Fibroblast of skin of back (primary cell): ENCODE data around the gene RNF133.
"Not testable (repeated sequence)": the region's sequence is repeated elsewhere in the genome, so short reads cannot be mapped to it uniquely, and the experiment has no call there.

Experiments used
- DNase-seq: peaks from one replicate; pipeline ENCODE4 v3.0.0-alpha.2; 2013

The RNF133 gene

DNA sequence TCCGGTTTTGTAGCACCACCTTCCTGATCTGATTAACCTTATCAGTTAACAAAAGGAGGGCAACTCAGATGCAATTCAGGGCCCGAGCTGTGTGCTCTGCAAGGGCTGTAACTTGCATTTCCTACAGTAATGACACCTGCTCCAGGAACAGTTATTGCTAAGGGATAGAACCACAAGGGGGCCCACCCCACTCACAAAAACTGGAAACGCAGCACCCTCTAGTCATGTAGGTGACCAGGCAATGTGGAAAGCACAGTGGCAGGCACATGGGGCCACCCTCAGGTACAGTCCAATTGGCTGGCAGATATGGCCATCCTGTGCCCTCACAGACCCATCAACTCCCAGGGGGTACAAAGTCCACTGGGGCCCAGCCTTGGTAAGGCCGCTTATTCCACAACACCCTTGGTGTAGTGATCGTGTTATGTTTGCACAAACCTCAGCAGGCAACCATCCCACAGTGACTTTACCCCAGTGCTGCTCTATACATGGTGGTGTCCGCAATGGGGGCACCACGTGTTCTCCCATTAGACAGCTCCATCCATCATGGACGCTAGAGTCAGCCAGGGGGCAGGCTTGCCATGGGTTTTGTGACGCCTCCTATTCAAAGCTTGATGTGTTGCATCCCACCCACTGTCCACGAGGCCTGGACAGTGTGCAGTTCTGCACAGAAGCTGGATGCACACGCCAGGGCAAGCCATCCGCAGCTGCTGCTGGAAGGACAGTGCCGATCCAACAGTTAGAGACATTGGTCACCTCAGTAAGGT lies 9.4 kb downstream of the RNF133 start:
- no peak for DNase-seq

DNA sequence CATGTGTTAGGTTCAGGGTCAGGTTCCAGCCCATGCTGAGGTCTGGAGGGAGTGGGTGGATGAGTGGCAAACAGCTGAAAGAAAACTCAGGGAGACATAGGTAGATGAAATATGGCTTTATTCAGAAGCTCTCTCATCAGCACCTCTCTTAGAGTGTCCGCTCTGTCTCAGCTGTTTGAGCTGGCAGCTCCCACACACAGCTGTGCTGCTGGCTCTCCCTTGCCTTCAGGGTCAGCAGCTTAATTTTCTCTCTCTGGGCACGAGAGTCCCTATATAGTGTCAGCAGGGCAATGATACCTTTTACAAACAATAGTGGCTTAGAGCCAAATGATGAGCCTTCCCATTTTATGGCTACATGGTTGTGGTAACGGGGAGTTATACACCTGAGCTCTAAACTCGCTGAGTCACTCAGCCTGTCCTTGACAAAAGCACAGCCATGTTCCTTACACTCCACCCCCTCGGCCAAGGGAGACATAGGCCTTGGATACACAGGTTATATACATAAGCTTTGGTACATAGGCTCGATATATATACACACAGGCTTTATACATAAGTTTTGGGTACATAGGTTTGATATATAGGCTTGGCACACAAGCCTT lies 10.4 kb downstream of the RNF133 start:
- no peak for DNase-seq

DNA sequence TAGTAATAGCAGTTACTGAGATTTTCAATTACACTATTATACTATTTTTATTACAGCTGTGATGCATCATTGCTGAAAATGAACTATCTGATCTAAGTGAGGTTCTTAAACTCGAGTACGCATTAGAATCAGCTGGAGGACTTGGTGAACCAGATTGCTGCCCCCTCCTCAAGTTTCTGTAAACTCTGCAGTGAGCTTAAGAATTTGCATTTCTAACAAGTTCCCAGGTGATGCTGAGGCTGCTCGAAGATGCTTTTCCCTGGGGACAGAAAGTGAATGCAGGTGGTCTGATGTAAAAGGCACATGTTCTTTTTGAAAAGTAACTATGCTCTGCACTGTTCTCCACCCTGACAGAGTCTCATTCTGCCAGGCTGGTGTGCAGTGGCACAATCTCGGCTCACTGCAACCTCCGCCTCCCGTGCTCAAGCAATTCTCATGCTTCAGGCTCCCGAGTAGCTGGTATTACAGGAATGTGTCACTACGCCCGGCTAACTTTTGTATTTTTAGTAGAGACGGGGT lies 12.5 kb downstream of the RNF133 start:
- no peak for DNase-seq

DNA sequence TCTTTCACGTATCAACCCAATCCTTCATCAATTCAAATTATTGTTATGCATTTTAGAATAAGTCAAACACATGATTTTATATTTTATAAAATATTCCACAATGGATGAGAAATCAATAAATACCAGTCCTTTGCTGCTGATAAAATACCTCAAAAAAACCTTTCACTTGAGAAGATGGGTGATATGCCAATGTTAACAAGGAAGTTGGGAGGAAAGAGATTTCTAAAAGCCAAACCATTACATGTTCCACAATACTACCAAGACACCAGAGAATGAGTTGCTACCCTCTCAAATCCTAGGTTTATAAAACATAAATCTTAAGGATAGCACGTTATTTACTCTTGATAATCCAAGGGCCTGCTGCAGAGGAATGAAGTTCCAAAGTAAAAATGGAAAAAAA lies 14.4 kb downstream of the RNF133 start:
- DNase-seq, result no peak

DNA sequence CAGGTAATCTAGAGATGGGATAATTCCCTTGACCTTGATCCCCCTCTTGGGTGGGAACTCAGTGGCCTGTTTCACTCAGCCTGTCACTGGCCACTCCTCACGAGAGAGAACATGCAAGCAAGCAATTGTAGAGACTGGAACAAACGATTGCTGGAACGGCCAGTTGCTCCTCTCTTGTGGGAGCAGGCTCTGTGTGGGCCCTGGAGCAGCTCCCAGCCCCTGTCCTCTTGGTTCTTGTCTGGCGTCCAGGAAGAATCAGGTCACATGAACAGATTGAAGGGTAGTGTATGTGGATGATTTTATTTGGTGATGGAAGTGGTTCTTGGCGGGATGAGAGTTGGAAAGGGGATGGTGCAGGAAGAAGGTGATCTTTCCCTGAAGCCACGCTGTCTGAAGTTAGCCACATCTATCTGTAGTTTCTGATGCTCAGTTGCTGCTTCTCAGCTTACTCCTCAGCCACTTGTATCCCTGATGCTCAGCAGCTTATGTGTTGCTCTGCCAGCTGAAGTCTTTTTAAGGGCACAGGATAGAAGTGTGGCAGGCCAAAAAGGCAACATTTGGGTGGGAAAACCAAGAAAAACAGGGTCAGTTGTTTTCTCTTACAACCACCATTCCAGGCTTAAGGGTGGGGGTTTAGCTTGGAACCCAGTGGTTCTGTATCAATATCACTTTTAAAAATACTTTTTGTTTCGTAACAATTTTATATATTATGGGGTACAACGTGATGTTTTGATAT lies 15.9 kb downstream of the RNF133 start:
- no peak for DNase-seq

DNA sequence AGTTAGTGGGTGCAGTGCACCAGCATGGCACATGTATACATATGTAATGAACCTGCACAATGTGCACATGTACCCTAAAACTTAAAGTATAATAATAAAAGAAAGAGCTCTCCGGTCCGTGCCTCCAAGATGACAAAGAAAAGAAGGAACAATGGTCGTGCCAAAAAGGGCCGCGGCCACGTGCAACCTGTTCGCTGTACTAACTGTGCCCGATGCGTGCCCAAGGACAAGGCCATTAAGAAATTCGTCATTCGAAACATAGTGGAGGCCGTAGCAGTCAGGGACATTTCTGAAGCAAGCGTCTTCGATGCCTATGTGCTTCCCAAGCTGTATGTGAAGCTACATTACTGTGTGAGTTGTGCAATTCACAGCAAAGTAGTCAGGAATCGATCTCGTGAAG lies 17.7 kb downstream of the RNF133 start:
- DNase-seq, result not testable (repeated sequence)

DNA sequence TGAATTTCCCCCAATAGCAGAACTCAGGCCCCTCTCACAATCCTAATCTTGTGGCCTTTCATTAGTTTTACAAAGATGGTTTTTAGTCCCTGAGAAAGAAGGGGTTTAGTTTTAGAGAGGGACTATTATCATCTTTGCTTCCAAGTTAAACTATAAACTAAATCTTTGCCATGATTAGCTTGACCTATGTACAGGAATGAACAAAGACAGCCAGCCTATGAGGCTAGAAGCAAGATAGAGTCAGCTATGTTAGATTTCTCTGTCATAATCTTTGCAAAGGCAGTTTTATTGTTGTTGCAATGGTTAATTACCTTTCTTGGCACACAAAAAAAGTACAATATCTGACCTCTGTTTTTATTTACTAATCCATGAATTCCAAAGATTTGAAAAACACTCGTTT lies 19.1 kb downstream of the RNF133 start:
- no peak for DNase-seq

DNA sequence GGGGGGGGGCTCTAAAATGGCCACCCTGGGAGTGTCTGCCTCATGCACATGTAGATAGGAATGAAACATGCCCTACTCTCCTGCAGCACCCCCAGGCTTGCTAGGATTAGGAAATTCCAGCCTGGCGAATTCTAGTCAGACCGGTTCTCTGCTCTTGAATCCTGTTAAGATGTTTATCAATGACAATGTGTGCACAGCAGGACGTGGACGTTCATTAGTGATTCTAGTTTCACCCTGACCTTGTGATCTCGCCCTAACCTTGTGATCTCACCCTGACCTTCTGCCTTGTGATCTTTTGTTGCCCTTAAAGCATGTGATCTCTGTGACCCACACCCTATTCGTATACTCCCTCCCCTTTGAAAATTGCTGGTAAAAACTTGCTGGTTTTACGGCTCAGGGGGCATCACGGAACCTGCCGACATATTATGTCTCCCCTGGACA lies 19.6 kb downstream of the RNF133 start:
- not testable (repeated sequence) for DNase-seq

DNA sequence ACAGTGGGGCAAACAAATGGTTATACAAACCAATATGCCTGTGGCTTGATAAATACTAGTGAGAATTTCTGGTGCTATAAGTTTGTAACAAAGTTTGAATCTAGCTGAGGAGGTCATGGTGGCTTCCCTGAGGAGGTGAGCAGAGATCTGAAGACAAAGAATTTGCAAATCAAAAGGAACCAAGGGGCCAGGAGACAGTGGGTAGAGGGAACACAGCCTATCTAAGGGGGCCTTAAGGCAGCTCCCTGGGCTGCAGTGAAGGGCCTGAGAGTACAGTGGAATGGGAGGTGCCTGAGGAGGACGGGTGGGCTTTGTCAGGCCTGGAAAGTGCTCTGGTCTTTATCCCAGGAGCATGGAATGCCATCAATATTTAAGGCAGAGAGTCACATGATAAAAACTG lies 21.8 kb downstream of the RNF133 start:
- DNase-seq, result no peak

DNA sequence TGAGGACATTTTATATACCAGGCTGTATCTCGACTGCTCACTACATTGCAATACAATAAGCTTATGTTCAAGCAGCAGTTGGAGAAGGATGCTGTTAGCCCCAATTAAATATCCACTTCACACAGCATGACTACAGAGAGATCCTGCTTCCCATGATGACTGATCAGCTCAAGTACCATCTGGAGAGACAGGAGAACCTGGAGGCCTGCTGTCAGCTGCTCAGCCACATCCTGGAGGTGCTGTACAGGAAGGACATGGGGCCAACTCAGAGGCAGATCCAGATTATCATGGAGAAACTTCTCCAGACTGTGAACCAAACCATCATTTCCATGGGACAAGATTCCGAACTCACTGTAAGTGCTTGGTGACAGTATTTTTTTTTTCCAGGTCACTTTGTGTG lies 22.5 kb downstream of the RNF133 start:
- no peak for DNase-seq

DNA sequence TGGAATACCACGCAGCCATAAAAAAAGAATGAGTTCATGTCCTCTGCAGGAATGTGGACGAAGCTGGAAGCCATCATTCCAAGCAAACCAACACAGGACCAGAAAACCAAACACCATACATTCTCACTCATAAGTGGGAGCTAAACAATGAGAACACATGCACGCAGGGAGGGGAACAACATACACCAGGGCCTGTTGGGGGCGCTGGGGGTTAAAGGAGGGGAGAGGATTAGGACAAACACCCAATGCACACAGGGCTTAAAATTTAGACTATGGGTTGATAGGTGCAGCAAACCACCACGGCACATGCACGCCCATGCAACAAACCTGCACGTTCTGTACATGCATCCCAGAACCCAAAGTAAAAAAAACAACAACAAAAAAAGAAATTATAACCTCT lies 23.3 kb downstream of the RNF133 start:
- DNase-seq, result no peak

DNA sequence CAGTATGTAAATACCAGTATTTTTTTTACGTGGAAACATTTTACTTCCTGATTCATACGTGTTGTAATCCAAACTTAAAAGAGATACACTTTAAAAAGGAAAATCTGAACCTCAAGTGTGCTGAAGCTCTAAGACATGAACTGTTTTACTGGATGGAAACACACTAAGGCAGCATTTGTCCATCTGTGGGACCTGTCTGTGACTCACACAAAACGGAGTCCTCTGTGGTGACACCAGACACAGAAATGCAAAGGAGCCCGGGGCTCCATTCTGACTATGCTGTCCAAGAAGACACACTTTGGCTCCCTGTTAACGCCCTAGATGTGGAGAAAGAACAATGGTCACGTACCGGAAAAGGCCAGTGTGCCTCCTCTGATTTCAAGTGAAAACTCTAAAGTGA lies 23.9 kb downstream of the RNF133 start:
- DNase-seq, result peak; percentile 47

DNA sequence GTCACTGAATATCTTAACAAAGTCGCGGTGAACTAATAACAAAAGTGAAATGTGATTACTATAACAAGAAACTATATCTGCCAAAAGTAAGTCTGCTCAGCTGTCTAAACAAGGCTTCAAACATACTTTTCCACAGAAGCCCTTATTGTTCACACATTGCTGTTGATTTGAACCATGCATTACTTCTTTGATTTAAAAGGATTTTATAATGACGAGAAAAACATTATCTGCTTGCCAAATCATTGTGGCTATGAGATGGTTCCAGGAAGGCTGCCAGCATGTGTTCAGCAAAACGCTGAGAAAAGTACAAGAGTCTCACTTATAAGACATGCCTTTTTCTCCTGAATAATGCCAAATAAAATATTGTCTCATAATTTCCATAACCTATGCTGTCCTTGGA lies 24.4 kb downstream of the RNF133 start:
- peak; percentile 44 for DNase-seq

DNA sequence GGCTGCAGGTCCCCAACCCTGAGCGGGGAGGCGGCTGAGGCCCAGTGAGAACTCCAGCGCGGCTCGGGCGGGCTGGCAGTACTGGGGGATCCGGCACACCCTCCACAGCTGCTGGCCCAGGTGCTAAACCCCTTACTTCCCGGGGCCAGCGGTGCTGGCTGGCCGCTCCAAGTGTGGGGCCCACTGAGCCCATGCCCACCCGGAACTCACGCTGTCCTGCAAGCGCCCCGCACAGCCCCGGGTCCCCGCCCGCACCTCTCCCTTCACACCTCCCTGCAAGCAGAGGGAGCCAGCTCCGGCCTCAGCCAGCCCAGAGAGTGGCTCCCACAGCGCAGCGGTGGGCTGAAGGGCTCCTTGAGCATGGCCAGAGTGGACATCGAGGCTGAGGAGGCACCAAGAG lies 25.0 kb downstream of the RNF133 start:
- DNase-seq, result no peak

DNA sequence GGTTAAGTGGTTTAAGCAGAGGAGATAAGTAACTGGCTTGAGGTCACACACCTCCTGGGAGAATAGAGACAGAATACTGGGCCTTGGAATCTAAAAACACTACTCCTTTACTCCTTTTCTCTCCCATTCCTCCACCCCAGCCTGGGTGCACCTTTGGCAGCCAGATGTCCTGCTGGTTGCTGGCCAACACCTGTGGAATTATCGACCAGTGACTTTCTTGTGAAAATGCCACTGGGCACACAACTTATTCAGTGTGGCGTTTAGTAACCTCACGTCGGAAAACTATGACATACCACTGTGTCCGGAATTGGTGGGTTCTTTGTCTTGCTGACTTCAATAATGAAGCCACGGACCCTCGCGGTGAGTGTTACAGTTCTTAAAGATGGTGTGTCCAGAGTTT lies 26.4 kb downstream of the RNF133 start:
- DNase-seq, result no peak

DNA sequence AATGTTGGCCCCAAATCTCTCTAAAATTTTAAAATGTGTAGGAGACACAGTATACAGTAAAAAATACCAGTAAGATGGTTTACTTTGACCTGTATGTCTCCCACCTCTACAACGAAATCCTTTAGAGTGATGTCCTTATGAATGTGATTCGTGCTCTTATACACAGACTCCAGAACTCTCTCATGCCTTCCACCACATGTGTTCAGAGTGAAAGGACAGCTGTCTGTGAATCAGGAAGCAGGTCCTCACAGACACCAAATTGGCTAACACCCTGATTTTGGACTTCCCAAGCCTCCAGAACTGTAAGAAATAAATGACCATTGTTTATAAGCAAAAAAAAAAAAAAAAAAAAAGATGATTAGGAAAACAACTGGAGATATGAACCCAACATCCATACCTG lies 35.2 kb downstream of the RNF133 start:
- DNase-seq, result no peak

DNA sequence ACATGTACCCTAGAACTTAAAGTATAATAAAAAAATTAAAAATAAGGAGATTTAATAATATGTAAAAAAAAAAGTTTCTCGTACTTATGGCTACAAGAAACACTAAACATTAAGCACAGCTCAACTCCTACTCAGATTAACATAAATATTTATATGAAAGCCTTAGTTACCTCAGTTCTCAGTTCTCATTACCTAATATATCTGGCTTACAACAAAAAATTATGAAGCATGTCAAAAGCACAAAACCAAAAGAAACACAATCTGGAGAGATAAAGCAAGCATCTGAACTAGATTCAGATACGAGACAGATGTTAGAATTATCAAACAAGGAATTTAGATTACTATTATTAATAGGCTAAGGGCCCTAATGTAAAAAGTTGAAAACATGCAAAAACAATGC lies 40.1 kb downstream of the RNF133 start:
- DNase-seq, result no peak

DNA sequence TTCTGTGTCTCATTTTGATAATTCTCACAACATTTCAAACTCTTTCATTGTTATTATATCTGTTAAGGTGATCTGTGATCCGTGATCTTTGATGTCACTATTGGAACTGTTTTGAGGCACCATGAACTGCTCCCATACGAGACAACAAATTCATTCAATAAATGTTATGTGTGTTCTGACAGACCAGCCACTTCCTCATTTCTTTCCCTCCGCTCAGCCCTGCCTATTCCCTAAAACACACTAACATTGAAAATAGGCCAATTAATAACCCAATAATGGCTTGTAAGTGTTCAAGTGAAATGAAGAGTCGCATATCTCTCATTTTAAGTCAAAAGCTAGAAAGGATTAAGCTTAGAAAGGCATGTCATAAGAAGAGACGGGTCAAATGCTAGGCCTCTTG lies 45.2 kb downstream of the RNF133 start:
- DNase-seq, result no peak

DNA sequence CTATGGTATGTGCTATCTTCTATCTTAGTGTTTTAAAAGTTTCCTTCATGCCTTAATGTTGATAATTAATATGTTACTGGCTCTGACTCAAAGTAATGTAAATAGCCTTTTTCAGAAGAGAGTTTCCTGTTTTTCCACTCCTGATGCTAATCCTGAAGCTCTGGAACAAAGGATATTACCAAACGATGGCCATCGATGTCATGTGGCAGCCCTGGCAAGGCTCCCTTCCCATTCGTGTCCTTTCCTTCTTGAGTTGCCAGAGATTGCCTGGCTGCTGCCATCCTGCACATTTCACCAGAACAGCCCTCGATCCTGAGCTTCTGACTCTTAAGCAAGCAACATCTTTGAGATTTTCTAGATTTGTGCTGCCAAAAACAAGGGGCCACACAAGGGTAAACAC lies 46.0 kb downstream of the RNF133 start:
- DNase-seq, result no peak

DNA sequence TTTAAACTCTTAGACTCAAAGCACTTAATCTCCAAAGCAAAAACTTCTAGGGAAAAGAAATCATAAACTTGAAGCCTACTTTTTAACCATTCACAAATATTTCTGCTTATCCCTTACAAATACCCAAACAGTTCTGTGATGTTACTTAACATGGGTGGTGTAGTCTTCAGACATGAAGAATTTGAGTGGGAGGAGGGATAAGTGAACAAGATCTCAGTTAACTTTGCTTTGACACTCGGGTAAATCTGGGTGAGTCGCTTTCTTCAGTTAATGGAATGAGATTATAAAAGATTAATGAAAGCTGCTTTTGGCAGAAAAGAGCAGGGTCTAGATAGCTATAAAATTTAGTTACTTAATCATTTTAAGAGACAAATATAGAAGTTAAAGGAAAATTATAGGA lies 47.5 kb downstream of the RNF133 start:
- DNase-seq, result no peak
